ENCODE results near the gene CNGA4.

DNA sequence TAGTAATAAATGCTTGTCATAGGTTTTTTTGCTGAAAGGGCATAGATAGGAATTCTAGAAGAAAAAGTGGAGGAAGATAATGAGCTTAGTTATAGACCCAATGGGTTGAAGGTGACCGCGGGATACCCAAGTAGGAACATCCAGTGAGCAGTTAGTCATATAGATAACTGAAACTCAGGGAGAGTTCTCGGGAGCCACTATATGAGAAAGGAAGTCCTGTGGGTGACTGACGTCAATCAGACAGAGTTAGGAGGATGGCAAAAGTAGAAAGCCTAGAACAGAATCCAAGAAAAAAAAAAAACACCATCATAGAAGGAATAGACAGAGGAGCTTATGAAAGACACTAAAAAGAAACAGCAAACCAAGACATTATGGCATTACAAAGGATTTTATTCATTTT is 1.6 kb upstream of the CNGA4 start:
- no peak for TF ChIP-seq CTCF (IDR thresholded peaks at IDR 0.05)
- TF ChIP-seq MAX (IDR thresholded peaks at IDR 0.05) = no peak
- TF ChIP-seq, protein P1, sequence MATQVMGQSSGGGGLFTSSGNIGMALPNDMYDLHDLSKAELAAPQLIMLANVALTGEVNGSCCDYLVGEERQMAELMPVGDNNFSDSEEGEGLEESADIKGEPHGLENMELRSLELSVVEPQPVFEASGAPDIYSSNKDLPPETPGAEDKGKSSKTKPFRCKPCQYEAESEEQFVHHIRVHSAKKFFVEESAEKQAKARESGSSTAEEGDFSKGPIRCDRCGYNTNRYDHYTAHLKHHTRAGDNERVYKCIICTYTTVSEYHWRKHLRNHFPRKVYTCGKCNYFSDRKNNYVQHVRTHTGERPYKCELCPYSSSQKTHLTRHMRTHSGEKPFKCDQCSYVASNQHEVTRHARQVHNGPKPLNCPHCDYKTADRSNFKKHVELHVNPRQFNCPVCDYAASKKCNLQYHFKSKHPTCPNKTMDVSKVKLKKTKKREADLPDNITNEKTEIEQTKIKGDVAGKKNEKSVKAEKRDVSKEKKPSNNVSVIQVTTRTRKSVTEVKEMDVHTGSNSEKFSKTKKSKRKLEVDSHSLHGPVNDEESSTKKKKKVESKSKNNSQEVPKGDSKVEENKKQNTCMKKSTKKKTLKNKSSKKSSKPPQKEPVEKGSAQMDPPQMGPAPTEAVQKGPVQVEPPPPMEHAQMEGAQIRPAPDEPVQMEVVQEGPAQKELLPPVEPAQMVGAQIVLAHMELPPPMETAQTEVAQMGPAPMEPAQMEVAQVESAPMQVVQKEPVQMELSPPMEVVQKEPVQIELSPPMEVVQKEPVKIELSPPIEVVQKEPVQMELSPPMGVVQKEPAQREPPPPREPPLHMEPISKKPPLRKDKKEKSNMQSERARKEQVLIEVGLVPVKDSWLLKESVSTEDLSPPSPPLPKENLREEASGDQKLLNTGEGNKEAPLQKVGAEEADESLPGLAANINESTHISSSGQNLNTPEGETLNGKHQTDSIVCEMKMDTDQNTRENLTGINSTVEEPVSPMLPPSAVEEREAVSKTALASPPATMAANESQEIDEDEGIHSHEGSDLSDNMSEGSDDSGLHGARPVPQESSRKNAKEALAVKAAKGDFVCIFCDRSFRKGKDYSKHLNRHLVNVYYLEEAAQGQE (IDR thresholded peaks at IDR 0.05) = no peak
- no peak for TF ChIP-seq PHF8 (IDR thresholded peaks at IDR 0.05; ENCODE audit: borderline replicate concordance, low read depth)
- no peak for TF ChIP-seq EP300 (IDR thresholded peaks at IDR 0.05)
- TF ChIP-seq RAD21 (conservative IDR thresholded peaks at IDR 0.05 in 1 of 2, IDR thresholded peaks at IDR 0.05 in 1 of 2) = no peak
- TF ChIP-seq JUN (IDR thresholded peaks at IDR 0.05) = no peak
- TF ChIP-seq RFX5 (IDR thresholded peaks at IDR 0.05) = no peak

Data from A549 (cell line).